ENCODE data around the gene ISOC2. TPM values are rescaled to one million over a fixed set of nuclear protein-coding genes. Genes with fewer than 3 reads are reported as not detected.

ISOC2 gene
- total and polyA plus RNA-seq, 9 of the 15 experiments (the other 6 are each of a cell fraction or from before 2014, with no cell fraction given): 1.2 to 229 (median 58.3) TPM

DNA sequence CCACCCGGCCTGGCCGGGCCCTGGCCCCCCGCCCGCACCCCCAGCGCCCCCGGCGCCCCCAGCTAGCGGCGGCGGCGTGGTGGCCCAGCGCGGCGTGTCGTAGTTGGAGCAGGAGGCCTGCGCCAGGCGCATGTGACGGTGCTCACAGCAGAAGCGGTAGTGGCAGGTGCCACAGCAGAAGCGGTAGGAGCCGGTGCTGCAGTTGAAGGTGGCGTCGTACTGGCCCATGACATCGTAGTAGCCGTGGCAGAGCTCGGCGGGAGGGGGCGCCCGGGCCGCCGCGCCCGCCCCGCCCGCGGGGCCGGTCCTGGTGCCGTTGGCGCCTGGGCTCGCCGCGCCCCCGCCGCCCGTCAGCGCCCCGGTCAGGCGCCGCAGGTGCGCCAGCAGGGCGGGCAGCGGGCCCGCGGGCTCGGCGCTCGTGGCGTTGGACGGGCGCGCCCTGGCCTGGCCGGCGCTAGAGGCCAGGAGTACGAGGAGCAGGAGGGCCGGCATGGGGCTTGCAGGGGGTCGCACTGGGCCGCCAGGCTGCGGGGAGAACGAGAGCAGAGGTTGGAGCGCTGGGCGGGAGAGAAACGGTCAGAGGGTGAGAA, 19.0 kb downstream of the ISOC2 start:
- BruUV-seq (replicated peaks): no TSS peak
- peak overlapping the region; percentile 44; the same call in 1 of the 2 replicates for H3K4me2 ChIP-seq (ENCODE audit: insufficient read depth, low read length)
- H4K20me1 ChIP-seq (replicated peaks; ENCODE audit: control insufficient read depth, insufficient read depth, low read length): peaks cover 10% of the 10 kb centered on the region
- 0 out of 2 replicates have a peak overlapping the region, but pooled peaks have one; percentile 0 for H3K4me3 ChIP-seq
- peak in 3 of 4 experiments; percentile 27 to 73 (median 71) for DNase-seq (ENCODE audit: extremely low read depth in 1 of 4, low spot score in 3 of 4)
- peak overlapping the region in 1 of 2 experiments; percentile 61; a peak in 2 of 4 replicates for H3K9ac ChIP-seq (ENCODE audit: insufficient read depth in 1 of 2, low read depth in 2 of 2, low read length in 2 of 2)
- peaks cover 6 to 26% of the 10 kb centered on the region in 2 experiments for H3K27me3 ChIP-seq (ENCODE audit: control insufficient read depth in 2 of 2, insufficient read depth in 2 of 2, low read length in 2 of 2)
- intact Hi-C loops (cut with micrococcal nuclease) (no loop called here), in situ Hi-C loops (cut with MboI) (loop anchor here (25.0 kb wide), 1 partner anchor 780 kb away; the partner anchor contains the start of gene LILRB4)
- peaks cover 21 to 56% of the 10 kb centered on the region in 2 experiments for H3K4me1 ChIP-seq (replicated peaks in 1 of 2; ENCODE audit: control insufficient read depth in 2 of 2, insufficient read depth in 2 of 2, low read length in 2 of 2)
- no peak for ATAC-seq
- H3K9me1 ChIP-seq (ENCODE audit: control insufficient read depth, insufficient read depth, low read length): no peaks in the 10 kb centered on the region
- ChIA-PET CTCF (ENCODE audit: low intra/inter-chr PET ratio) (no interaction called here), POLR2A (no interaction called here)
- H2AFZ ChIP-seq (ENCODE audit: low read depth, low read length): 0 out of 2 replicates have a peak overlapping the region, but pooled peaks have one; percentile 48
- H3K79me2 ChIP-seq (ENCODE audit: control insufficient read depth, insufficient read depth, low read length): no peaks in the 10 kb centered on the region
- no peaks in the 10 kb centered on the region for H3K36me3 ChIP-seq (ENCODE audit: control insufficient read depth, insufficient read depth, low read length)
- no peak for TF ChIP-seq MIER1 (IDR thresholded peaks at IDR 0.05; ENCODE audit: low read depth)
- TF ChIP-seq POLR2G (IDR thresholded peaks at IDR 0.05; ENCODE audit: low read depth, low read length): 0 out of 2 replicates have a peak, but pooled peaks have one; percentile 30
- TF ChIP-seq ZBTB7A (IDR thresholded peaks at IDR 0.05; ENCODE audit: borderline replicate concordance, control insufficient read depth, low read depth, low read length): peak; percentile 30; the same call in 1 of the 2 replicates
- peak in 1 of 2 experiments; percentile 36 for TF ChIP-seq E2F6 (IDR thresholded peaks at IDR 0.05; ENCODE audit: borderline replicate concordance in 1 of 2, extremely low read depth in 1 of 2, insufficient read depth in 1 of 2, insufficient read length in 1 of 2, low read depth in 1 of 2, low read length in 1 of 2, poor library complexity in 1 of 2, severe bottlenecking in 1 of 2)
- TF ChIP-seq, protein P1, sequence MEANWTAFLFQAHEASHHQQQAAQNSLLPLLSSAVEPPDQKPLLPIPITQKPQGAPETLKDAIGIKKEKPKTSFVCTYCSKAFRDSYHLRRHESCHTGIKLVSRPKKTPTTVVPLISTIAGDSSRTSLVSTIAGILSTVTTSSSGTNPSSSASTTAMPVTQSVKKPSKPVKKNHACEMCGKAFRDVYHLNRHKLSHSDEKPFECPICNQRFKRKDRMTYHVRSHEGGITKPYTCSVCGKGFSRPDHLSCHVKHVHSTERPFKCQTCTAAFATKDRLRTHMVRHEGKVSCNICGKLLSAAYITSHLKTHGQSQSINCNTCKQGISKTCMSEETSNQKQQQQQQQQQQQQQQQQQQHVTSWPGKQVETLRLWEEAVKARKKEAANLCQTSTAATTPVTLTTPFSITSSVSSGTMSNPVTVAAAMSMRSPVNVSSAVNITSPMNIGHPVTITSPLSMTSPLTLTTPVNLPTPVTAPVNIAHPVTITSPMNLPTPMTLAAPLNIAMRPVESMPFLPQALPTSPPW (CRISPR knock-in tag; IDR thresholded peaks at IDR 0.05): peak; percentile 27; the same call in 1 of the 2 replicates
- no peak for TF ChIP-seq MCM5 (IDR thresholded peaks at IDR 0.05; ENCODE audit: low read depth)
- TF ChIP-seq ZFX (CRISPR knock-in tag; IDR thresholded peaks at IDR 0.05): no peak
- WGBS (ENCODE audit: insufficient coverage, low coverage, missing lambda C conversion rate): 0% methylated on average over 30 of the region's 72 CpGs
- FAIRE-seq: no peak
- no peaks in the 10 kb centered on the region for H3K9me3 ChIP-seq (replicated peaks; ENCODE audit: control insufficient read depth, insufficient read depth, low read depth, low read length)
- H3K27ac ChIP-seq (ENCODE audit: extremely low read depth, low read depth, low read length): no peak overlapping the region
